ENCODE measurements around the gene CWC25.

GRCh38 chr17:38779965-38780752 is 45.0 kb downstream of the CWC25 start:
- TF ChIP-seq, protein P1, sequence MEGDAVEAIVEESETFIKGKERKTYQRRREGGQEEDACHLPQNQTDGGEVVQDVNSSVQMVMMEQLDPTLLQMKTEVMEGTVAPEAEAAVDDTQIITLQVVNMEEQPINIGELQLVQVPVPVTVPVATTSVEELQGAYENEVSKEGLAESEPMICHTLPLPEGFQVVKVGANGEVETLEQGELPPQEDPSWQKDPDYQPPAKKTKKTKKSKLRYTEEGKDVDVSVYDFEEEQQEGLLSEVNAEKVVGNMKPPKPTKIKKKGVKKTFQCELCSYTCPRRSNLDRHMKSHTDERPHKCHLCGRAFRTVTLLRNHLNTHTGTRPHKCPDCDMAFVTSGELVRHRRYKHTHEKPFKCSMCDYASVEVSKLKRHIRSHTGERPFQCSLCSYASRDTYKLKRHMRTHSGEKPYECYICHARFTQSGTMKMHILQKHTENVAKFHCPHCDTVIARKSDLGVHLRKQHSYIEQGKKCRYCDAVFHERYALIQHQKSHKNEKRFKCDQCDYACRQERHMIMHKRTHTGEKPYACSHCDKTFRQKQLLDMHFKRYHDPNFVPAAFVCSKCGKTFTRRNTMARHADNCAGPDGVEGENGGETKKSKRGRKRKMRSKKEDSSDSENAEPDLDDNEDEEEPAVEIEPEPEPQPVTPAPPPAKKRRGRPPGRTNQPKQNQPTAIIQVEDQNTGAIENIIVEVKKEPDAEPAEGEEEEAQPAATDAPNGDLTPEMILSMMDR (IDR thresholded peaks at IDR 0.05) = no peak
- no peak for TF ChIP-seq EP300 (IDR thresholded peaks at IDR 0.05)
